Measurements from ENCODE around the gene NOS1AP.

The NOS1AP gene

DNA sequence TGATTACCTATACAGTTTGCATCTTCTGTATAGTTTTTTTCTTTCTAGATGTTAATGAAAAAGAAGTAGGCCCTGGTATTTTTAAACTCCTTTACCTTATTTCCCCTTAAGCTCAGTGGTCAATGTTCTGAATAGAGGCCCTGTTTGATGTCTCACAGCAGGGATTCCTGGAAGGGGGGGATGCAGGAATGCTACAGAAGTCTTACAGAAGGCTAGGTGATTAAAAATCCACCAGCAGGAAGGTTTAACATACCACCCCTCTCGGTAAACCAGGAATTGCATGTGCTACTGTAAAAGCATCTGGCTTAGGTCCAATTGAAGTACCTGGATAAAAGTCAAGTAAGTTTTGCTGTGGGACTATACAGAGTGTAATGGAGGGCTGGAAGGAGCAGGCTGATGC is 78.3 kb downstream of the NOS1AP start:
- ChIA-PET CTCF (interaction anchor here (1.0 to 1.4 kb wide), 2 partner anchors 9 to 11 kb away, joined by 3 to 4 read pairs; no protein-coding TSS in a partner anchor), POLR2A (no interaction called here)
- DNase-seq (ENCODE audit: extremely low spot score), result no peak
- TF ChIP-seq, protein P1, sequence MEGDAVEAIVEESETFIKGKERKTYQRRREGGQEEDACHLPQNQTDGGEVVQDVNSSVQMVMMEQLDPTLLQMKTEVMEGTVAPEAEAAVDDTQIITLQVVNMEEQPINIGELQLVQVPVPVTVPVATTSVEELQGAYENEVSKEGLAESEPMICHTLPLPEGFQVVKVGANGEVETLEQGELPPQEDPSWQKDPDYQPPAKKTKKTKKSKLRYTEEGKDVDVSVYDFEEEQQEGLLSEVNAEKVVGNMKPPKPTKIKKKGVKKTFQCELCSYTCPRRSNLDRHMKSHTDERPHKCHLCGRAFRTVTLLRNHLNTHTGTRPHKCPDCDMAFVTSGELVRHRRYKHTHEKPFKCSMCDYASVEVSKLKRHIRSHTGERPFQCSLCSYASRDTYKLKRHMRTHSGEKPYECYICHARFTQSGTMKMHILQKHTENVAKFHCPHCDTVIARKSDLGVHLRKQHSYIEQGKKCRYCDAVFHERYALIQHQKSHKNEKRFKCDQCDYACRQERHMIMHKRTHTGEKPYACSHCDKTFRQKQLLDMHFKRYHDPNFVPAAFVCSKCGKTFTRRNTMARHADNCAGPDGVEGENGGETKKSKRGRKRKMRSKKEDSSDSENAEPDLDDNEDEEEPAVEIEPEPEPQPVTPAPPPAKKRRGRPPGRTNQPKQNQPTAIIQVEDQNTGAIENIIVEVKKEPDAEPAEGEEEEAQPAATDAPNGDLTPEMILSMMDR (IDR thresholded peaks at IDR 0.05; ENCODE audit: control extremely low read depth, extremely low read depth, low read depth, missing control alignments), result no peak

GRCh38 chr1:162150112-162150511 is 80.6 kb downstream of the NOS1AP start:
- DNase-seq (ENCODE audit: extremely low spot score), result no peak
- TF ChIP-seq, protein P1 (IDR thresholded peaks at IDR 0.05; ENCODE audit: control extremely low read depth, extremely low read depth, low read depth, missing control alignments), result no peak
- CTCF ChIA-PET, result no interaction called here
- POLR2A ChIA-PET, result no interaction called here

- TF ChIP-seq, protein P1 (IDR thresholded peaks at IDR 0.05; ENCODE audit: control extremely low read depth, extremely low read depth, low read depth, missing control alignments), result no peak
- POLR2A ChIA-PET, result interaction anchor here (0.5 to 0.6 kb wide), 2 partner anchors 24 to 1528 kb away, joined by 4 to 5 read pairs; no protein-coding TSS in a partner anchor
- CTCF ChIA-PET, result interaction anchor here (0.9 to 1.4 kb wide), 4 partner anchors 11 to 101 kb away, joined by 3 to 5 read pairs (median 3); no protein-coding TSS in a partner anchor
- peak; percentile 49 for DNase-seq (ENCODE audit: extremely low spot score)
Observed at GRCh38 chr1:162151900-162152829, 82.7 kb downstream of the NOS1AP start.

GRCh38 chr1:162153374-162153773 is 83.9 kb downstream of the NOS1AP start:
- DNase-seq (ENCODE audit: extremely low spot score), result no peak
- CTCF ChIA-PET, result no interaction called here
- POLR2A ChIA-PET, result no interaction called here

GRCh38 chr1:162157469-162157868 is 88.0 kb downstream of the NOS1AP start:
- CTCF ChIA-PET, result interaction anchor here (1.5 kb wide), 1 partner anchor 9 kb away, joined by 4 read pairs; no protein-coding TSS in a partner anchor
- POLR2A ChIA-PET, result no interaction called here
- DNase-seq (ENCODE audit: extremely low spot score), result no peak
- TF ChIP-seq, protein P1 (IDR thresholded peaks at IDR 0.05; ENCODE audit: control extremely low read depth, extremely low read depth, low read depth, missing control alignments), result no peak

More at GRCh38 chr1:162153374-162153773, 83.9 kb downstream of the NOS1AP start:
- TF ChIP-seq, protein P1 (IDR thresholded peaks at IDR 0.05; ENCODE audit: control extremely low read depth, extremely low read depth, low read depth, missing control alignments), result no peak

- no peak for DNase-seq (ENCODE audit: extremely low spot score)
- POLR2A ChIA-PET, result no interaction called here
- CTCF ChIA-PET, result interaction anchor here (1.2 kb wide), 1 partner anchor 11 kb away, joined by 3 read pairs; no protein-coding TSS in a partner anchor
- TF ChIP-seq, protein P1 (IDR thresholded peaks at IDR 0.05; ENCODE audit: control extremely low read depth, extremely low read depth, low read depth, missing control alignments), result no peak
Observed at GRCh38 chr1:162158624-162159271, 89.3 kb downstream of the NOS1AP start.
